Measurements from ENCODE around the gene DLG5.

DLG5 gene

DNA sequence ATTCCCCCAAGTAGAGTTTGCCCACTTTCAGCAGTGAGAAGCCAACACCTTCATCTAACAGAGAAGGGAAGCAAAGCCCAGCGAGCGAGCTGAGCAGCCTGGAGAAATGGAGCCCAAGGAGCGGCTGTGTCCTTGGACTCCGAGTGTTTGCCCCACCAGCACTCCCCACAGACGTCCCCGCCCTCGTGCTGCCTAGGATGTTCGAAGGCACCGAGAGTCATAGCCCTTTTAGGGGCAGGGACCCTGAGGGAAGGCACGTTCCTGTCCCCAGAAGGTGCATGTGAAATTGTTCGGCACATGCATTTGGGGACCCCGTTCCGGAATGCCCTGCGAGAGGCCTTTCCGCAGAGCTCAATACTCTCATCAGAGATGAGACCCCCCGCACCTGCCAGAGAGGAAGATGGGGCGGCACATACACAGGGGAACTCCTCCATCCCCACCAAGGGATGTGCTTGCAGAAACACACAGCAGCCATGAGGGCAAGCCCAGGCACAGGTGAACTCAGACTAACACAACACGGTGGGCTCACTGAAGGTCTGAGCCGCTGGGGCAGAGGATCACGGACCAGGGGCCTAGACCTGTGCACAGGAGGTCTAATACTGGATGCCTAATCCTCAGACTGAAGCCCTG, 131.0 kb downstream of the DLG5 start:
- no peak for DNase-seq (ENCODE audit: low read depth)
- no peak for TF ChIP-seq CTCF (IDR thresholded peaks at IDR 0.05; ENCODE audit: insufficient read depth, low read depth, low read length, missing control alignments)
- H3K4me3 ChIP-seq (ENCODE audit: low read length): no peak overlapping the region

DNA sequence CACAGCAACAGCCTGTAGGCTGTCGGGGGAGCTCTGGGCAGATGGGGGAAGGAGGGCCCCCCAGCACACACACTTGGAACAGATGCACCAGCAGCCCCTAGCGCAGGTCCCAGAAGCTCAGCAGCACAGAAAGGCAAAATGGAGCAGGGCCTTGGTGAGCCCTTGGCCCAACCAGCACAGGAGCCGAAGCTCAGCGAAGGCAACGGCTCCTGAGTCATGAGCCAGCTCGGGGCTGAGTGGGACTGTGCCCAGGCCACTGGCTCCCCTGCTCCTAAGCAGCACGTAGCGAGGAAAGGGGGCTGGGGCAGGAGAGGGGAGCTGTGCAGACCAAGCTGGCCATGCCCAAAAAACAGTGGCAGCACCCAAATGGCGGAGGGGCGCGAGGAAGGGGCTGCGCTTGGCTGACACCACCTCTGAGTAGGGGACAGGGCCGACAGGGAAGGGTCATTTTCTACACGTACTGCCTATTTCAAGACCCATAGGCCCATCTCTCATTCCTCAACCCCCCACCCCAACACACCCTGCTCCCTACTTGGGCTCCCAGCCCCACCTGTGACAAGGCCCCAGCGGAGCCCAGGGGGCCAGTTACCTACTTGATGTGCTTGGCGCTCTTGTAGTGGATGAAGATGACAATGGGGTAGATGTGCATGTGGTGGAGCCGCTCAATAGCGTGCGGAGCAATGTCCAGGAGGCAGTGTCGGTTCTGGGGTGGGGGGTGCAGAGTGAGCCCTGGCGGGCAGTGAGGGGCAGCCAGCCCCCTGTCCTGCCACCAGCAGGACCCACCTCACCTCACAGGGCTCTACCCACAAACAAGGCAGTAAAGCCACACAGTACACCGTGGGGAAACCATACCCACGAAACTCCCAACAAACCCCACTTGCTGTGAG, 132.1 kb downstream of the DLG5 start:
- no peak for DNase-seq (ENCODE audit: low read depth)
- no peak for TF ChIP-seq CTCF (IDR thresholded peaks at IDR 0.05; ENCODE audit: insufficient read depth, low read depth, low read length, missing control alignments)
- no peak overlapping the region for H3K4me3 ChIP-seq (ENCODE audit: low read length)

DNA sequence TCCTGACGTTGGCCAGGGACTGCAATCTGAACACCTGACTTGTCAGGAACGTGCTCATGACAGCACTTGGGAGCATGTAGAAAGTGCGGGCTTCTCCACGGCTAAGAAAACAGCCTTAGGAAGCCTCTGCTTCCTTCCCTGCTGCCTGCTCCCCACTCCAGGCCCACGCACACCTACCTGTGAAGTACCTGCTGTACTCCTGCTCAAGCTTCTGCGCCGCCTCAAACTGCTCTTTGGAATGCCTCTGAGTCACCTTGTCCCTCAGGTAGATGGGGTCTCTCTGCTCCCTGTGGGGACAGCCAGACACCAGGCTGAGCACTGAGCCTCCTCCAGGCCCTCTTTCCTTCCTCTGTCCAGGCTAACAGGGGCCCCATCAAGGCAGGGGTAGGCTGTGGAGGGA, 132.7 kb downstream of the DLG5 start:
- DNase-seq (ENCODE audit: low read depth): no peak
- no peak overlapping the region for H3K4me3 ChIP-seq (ENCODE audit: low read length)
- TF ChIP-seq CTCF (IDR thresholded peaks at IDR 0.05; ENCODE audit: insufficient read depth, low read depth, low read length, missing control alignments): no peak

DNA sequence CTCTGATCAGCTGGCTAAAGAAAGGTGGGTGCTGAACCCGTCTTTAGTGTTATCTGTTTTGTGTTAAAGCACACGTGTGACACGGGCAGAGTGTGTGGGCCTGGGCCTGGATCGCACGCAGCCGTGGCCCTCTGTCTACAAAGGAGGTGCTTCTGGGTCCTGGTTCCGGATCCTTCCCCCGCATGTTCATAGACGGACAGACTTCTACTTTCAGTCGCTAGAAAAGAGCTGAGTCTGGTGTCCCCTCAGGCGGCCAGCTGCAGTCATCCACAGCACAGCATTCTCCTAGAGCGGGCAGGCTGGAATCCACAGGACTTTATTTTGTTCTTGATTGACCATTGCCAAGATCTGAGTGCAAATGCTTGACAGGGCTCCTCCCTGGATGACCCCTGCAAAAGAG, 134.4 kb downstream of the DLG5 start:
- TF ChIP-seq CTCF (IDR thresholded peaks at IDR 0.05; ENCODE audit: insufficient read depth, low read depth, low read length, missing control alignments): no peak
- DNase-seq (ENCODE audit: low read depth): no peak
- no peak overlapping the region for H3K4me3 ChIP-seq (ENCODE audit: low read length)

DNA sequence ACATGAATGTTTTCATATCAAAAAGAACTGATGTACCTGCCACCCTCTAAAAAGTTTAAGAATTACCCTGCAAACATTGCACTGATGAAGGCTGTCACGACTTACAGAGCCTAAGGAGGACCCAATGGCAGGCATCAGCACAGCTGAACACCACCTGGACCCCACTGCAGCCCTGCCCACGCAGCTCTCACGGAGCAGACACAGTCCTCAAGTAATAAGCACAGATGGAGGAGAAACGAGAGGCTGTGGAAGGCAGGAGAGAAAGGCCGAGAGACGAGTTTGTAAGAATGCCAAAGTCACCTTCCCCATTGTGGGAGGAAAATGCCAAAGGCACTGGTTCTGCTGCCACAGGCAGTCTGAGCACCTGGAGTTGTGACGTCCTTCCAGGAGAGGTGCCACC, 135.0 kb downstream of the DLG5 start:
- H3K4me3 ChIP-seq (ENCODE audit: low read length): no peak overlapping the region
- no peak for DNase-seq (ENCODE audit: low read depth)

DNA sequence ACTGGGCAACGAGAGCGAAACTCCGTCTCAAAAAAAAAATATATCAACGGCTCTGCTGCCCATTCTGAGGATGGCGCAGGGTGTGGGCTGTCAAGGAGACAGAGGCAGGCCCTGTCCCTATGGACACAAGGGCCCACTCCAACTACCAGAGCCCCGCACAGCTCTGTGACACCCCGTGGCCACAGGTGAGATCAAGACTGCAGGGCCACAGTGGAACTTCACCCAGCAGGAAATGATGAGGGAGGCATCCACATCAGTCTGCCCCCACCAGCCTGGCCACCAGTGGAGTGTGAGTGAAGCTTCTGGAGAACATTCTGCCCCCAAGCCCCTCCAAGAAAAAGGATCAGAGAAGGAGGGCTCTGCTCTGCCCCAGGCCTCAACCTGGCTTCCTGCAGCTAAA, 136.7 kb downstream of the DLG5 start:
- DNase-seq (ENCODE audit: low read depth): no peak
- TF ChIP-seq CTCF (IDR thresholded peaks at IDR 0.05; ENCODE audit: insufficient read depth, low read depth, low read length, missing control alignments): no peak
- no peak overlapping the region for H3K4me3 ChIP-seq (ENCODE audit: low read length)

More for the DNA sequence above, 135.0 kb downstream of the DLG5 start:
- no peak for TF ChIP-seq CTCF (IDR thresholded peaks at IDR 0.05; ENCODE audit: insufficient read depth, low read depth, low read length, missing control alignments)
